ENCODE measurements around the gene ADORA1. TPM values are rescaled to one million over a fixed set of nuclear protein-coding genes. Genes with fewer than 3 reads are reported as not detected.
A peak's percentile ranks its signal among the peaks of the same experiment; 100 is the strongest.

Gene ADORA1
- total and polyA plus RNA-seq, 2 of the 4 experiments (the other 2 are of a cell fraction) = 0.36 to 0.56 TPM

DNA sequence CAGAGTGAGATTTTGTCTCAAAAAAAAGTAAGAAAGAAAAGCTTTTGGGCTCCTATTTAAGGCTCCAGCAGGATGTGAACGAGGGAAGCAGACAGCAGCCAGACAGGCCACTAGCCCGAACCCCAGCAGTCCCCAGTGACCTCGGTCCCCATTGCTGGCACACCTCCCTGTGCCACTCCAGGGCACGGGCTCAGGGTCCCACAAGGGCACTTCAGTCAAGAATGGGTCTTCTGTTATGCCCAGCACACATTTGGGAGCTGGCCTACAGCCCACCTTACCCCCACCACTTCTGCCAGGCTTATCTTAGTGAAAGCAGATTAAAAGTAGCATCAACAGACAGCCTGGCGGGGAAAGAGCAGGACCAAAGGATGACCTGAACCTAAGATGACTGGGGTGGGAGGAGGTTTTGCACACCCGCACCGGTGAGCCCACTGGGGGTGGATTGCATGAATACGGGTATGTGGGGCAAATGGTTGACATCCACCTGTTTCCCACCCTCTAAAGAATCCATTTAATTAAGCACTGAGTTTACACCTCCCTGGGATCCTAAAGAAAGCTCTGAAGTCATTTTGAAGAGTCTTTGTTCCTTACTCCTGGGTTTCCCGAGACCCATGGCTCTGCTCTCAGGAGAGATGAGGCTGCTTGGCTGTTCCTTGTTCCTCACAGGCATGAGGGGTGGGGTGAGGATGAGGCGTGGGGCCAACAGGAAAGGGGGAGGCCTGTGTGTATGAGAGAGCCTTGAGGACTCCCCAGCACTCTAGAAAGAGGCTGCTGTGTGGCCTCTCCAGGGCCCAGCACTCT is 54.3 kb downstream of the ADORA1 start:
- Histone ChIP-seq H4K5ac (ENCODE audit: low read depth, low read length) (no peak overlapping the region), H2BK5ac (ENCODE audit: low read depth, low read length, poor library complexity, severe bottlenecking) (no peak overlapping the region), H2AK5ac (ENCODE audit: low read depth, low read length) (no peak overlapping the region), H2BK15ac (ENCODE audit: low read depth, low read length) (no peak overlapping the region), H3K79me1 (ENCODE audit: low read depth in 1 of 2, low read length in 2 of 2) (no peaks in the 10 kb centered on the region), H4K91ac (ENCODE audit: insufficient read depth, low read depth, low read length) (no peak overlapping the region), H3K18ac (ENCODE audit: low read depth, low read length) (no peak overlapping the region), H2BK120ac (ENCODE audit: low read depth, low read length) (no peak overlapping the region), H2AK9ac (replicated peaks; ENCODE audit: low read depth, low read length, poor library complexity) (no peak overlapping the region), H3K4ac (ENCODE audit: low read depth, low read length) (no peak overlapping the region), H3K9me3 (ENCODE audit: control insufficient read depth, insufficient read depth, low read length) (no peaks in the 10 kb centered on the region), H3K27me3 (ENCODE audit: control insufficient read depth, insufficient read depth, low read length) (peaks cover 6% of the 10 kb centered on the region; the same call in 1 of the 2 replicates), H3K9ac (ENCODE audit: low read depth, low read length) (no peak overlapping the region), H4K20me1 (ENCODE audit: insufficient read depth, low read length) (no peaks in the 10 kb centered on the region), H3K4me2 (ENCODE audit: low read depth, low read length) (no peak overlapping the region), H4K8ac (ENCODE audit: low read depth in 2 of 2, low read length in 2 of 2) (no peak overlapping the region), H3K23ac (ENCODE audit: low read depth, low read length) (no peak overlapping the region), H3K4me3 (ENCODE audit: insufficient read depth, low read depth, low read length) (no peak overlapping the region), H3K36me3 (ENCODE audit: control insufficient read depth, insufficient read depth, low read length) (no peaks in the 10 kb centered on the region), H3K9me1 (ENCODE audit: insufficient read depth, low read length) (peaks cover 11% of the 10 kb centered on the region; the same call in 1 of the 2 replicates), H2BK20ac (ENCODE audit: low read depth, low read length) (no peak overlapping the region), H3K27ac (ENCODE audit: insufficient read depth, low read length) (no peak overlapping the region), H3K14ac (replicated peaks; ENCODE audit: low read depth, low read length) (no peak overlapping the region), H3K4me1 (ENCODE audit: control insufficient read depth, insufficient read depth, low read length) (peaks cover 12% of the 10 kb centered on the region), H3K56ac (ENCODE audit: extremely low read depth, insufficient read depth, low read length) (no peak overlapping the region), H2AFZ (replicated peaks; ENCODE audit: low read length, poor library complexity) (peak overlapping the region; percentile 32)
- ATAC-seq (ENCODE audit: low read depth) = no peak
- ChIA-PET CTCF (interaction anchor here (0.7 kb wide), 1 partner anchor 17 kb away, joined by 3 read pairs; no protein-coding TSS in a partner anchor), POLR2A (ENCODE audit: unreplicated experiment) (no interaction called here)
- dilution Hi-C loops (cut with HindIII; ENCODE audit: low sequenced_read_pairs, unreplicated experiment) (no loop called here), intact Hi-C loops (cut with micrococcal nuclease) (no loop called here), in situ Hi-C loops (cut with MboI; ENCODE audit: low sequenced_read_pairs) (no loop called here)
- no CpG with 5 or more reads among the region's 10 CpGs for WGBS, 2 experiments (ENCODE audit: extremely low coverage in 2 of 2, insufficient read length in 1 of 2)
- BruUV-seq (replicated peaks) = no TSS peak
- TF ChIP-seq MAZ (IDR thresholded peaks at IDR 0.05; ENCODE audit: borderline replicate concordance, low read depth, low read length) = no peak
- no peak for TF ChIP-seq RFX5 (IDR thresholded peaks at IDR 0.05; ENCODE audit: low read depth, low read length)
- no peak for TF ChIP-seq RAD21 (IDR thresholded peaks at IDR 0.05; ENCODE audit: low read length)
- no peak for TF ChIP-seq MXI1 (IDR thresholded peaks at IDR 0.05; ENCODE audit: borderline replicate concordance, low read depth, low read length)
- TF ChIP-seq SMC3 (IDR thresholded peaks at IDR 0.05; ENCODE audit: low read depth, low read length) = no peak
- TF ChIP-seq CHD1 (IDR thresholded peaks at IDR 0.05; ENCODE audit: low read depth, low read length) = no peak
- no peak for TF ChIP-seq FOS (IDR thresholded peaks at IDR 0.05; ENCODE audit: low read depth, low read length)
- no peak for TF ChIP-seq BHLHE40 (IDR thresholded peaks at IDR 0.05; ENCODE audit: low read depth, low read length)
- no peak for TF ChIP-seq ELK1 (IDR thresholded peaks at IDR 0.05; ENCODE audit: borderline replicate concordance, low read depth, low read length)
- no peak for TF ChIP-seq CEBPB (IDR thresholded peaks at IDR 0.05; ENCODE audit: low read depth, low read length)
- TF ChIP-seq USF2 (IDR thresholded peaks at IDR 0.05; ENCODE audit: low read depth, low read length) = no peak
- no peak for TF ChIP-seq MAFK (IDR thresholded peaks at IDR 0.05; ENCODE audit: low read depth, low read length)
- TF ChIP-seq POLR2A (IDR thresholded peaks at IDR 0.05; ENCODE audit: low read depth, low read length) = no peak
- no peak for TF ChIP-seq NFE2L2 (IDR thresholded peaks at IDR 0.05; ENCODE audit: low read depth, low read length)
- TF ChIP-seq RCOR1 (IDR thresholded peaks at IDR 0.05; ENCODE audit: insufficient replicate concordance, low read length) = no peak
- no peak for DNase-seq

Data from IMR-90 (cell line).